NOMO-1 (cell line): ENCODE data around the gene JADE2.
A peak's percentile ranks its signal among the peaks of the same experiment; 100 is the strongest.

Experiments
- DNase-seq, 2 experiments: peaks; one replicate each; lab custom pipeline; 2025; ENCODE audit not compliant: unreplicated experiment in 2 of 2; lab: John Stamatoyannopoulos, UW

JADE2 gene

GRCh38 chr5:134527156-134527960 is 1.9 kb downstream of the JADE2 start:
- peak; percentile 75 to 81 for DNase-seq

GRCh38 chr5:134527961-134528424 is 2.5 kb downstream of the JADE2 start:
- DNase-seq: no peak

- DNase-seq: no peak
These were observed 3.1 kb downstream of the JADE2 start for GRCh38 chr5:134528556-134528955.

- DNase-seq: no peak
These were observed 4.0 kb downstream of the JADE2 start for GRCh38 chr5:134529460-134529859.

- no peak for DNase-seq
These were observed 5.0 kb downstream of the JADE2 start for GRCh38 chr5:134530301-134531077.

GRCh38 chr5:134533115-134533815 is 7.8 kb downstream of the JADE2 start:
- peak in 1 of 2 experiments; percentile 3 for DNase-seq

GRCh38 chr5:134534058-134534725 is 8.7 kb downstream of the JADE2 start:
- no peak for DNase-seq

GRCh38 chr5:134534726-134535110 is 9.2 kb downstream of the JADE2 start:
- no peak for DNase-seq

- DNase-seq: no peak
These were observed 11.4 kb downstream of the JADE2 start for GRCh38 chr5:134536876-134537275.

GRCh38 chr5:134537297-134537696 is 11.8 kb downstream of the JADE2 start:
- no peak for DNase-seq

- DNase-seq: no peak
These were observed 12.8 kb downstream of the JADE2 start for GRCh38 chr5:134538296-134538695.

- no peak for DNase-seq
These were observed 14.3 kb downstream of the JADE2 start for GRCh38 chr5:134539732-134540131.

- DNase-seq: no peak
These were observed 15.6 kb downstream of the JADE2 start for GRCh38 chr5:134540747-134541733.

GRCh38 chr5:134541736-134542376 is 16.4 kb downstream of the JADE2 start:
- DNase-seq: peak in 1 of 2 experiments; percentile 19

- DNase-seq: peak; percentile 44 to 62
These were observed 18.5 kb downstream of the JADE2 start for GRCh38 chr5:134543820-134544614.

- peak; percentile 85 to 88 for DNase-seq
These were observed 19.8 kb downstream of the JADE2 start for GRCh38 chr5:134545070-134545868.

- no peak for DNase-seq
These were observed 21.6 kb downstream of the JADE2 start for GRCh38 chr5:134547066-134547465.
